WTC11 (cell line): ENCODE data around the gene CSNK2B. TPM values are rescaled to one million over a fixed set of nuclear protein-coding genes. Genes with fewer than 3 reads are reported as not detected.

Experiments
- ATAC-seq: fragments of 200-7000 bp; cut with Tn5 transposase; 2 replicates; pipeline ENCODE4 v1.10.0; 2021; ENCODE audit warnings: mild to moderate bottlenecking, moderate library complexity
- CTCF ChIA-PET: fragments of 300-600 bp; sonication (Branson Sonifier 250); formaldehyde crosslinking; loops from one replicate; lab custom pipeline; 2021; ENCODE audit warnings: antibody characterized with exemption; lab: Charles Lee
- POLR2A ChIA-PET: fragments of 350-600 bp; sonication (Branson Sonifier 250); formaldehyde crosslinking; loops from one replicate; lab custom pipeline; 2021; ENCODE audit warnings: antibody characterized with exemption; lab: Charles Lee
- DNase-seq: peaks from one replicate; pipeline ENCODE4 v3.0.0; 2021; ENCODE audit warnings: low spot score
- H3K27ac Mint-ChIP-seq: 2 replicates; pipeline ENCODE4 v1.8.0; 2021; ENCODE audit warnings: mixed read lengths
- H3K27me3 Mint-ChIP-seq: 2 replicates; pipeline ENCODE4 v1.8.0; 2021; ENCODE audit warnings: low read depth, mild to moderate bottlenecking, moderate library complexity, mixed read lengths
- H3K36me3 Mint-ChIP-seq: 2 replicates; pipeline ENCODE4 v1.8.0; 2021; ENCODE audit warnings: mixed read lengths
- H3K4me1 Mint-ChIP-seq: 2 replicates; pipeline ENCODE4 v1.8.0; 2022; ENCODE audit warnings: mixed read lengths
- H3K4me3 Mint-ChIP-seq: 2 replicates; pipeline ENCODE4 v1.8.0; 2021; ENCODE audit warnings: mild to moderate bottlenecking, moderate library complexity, mixed read lengths
- H3K9me3 Mint-ChIP-seq: 2 replicates; pipeline ENCODE4 v1.8.0; 2021; ENCODE audit warnings: mixed read lengths
- AFF4 ChIP-seq: sonication (generic); formaldehyde crosslinking; IDR thresholded peaks from 2 replicates; pipeline ENCODE4 v1.8.1; 2023; ENCODE audit warnings: mild to moderate bottlenecking, missing genetic modification reagents, borderline replicate concordance
- ATF3 ChIP-seq: sonication (generic); formaldehyde crosslinking; conservative IDR thresholded peaks from 2 replicates; pipeline ENCODE4 v1.8.1; 2022; ENCODE audit warnings: mild to moderate bottlenecking, missing genetic modification reagents
- CBFB ChIP-seq: sonication (generic); formaldehyde crosslinking; IDR thresholded peaks from 2 replicates; pipeline ENCODE4 v1.8.1; 2022; ENCODE audit warnings: mild to moderate bottlenecking, low read depth, missing genetic modification reagents
- EMX1 ChIP-seq: fragments of 250-450 bp; sonication (Bioruptor Pico); IDR thresholded peaks from 2 replicates; pipeline ENCODE4 v1.8.0; 2021; ENCODE audit warnings: mild to moderate bottlenecking
- JAZF1 ChIP-seq: fragments of 250-450 bp; sonication (Bioruptor Pico); IDR thresholded peaks from 2 replicates; pipeline ENCODE4 v1.9.0; 2021; ENCODE audit warnings: moderate library complexity, mild to moderate bottlenecking, inconsistent platforms
- MAX ChIP-seq: sonication (generic); formaldehyde crosslinking; IDR thresholded peaks from 2 replicates; pipeline ENCODE4 v1.8.0; 2022; ENCODE audit warnings: mild to moderate bottlenecking, missing genetic modification reagents
- MXD4 ChIP-seq: fragments of 250-450 bp; sonication (Bioruptor Pico); IDR thresholded peaks from 2 replicates; pipeline ENCODE4 v1.8.0; 2021; ENCODE audit warnings: mild to moderate bottlenecking, moderate library complexity, borderline replicate concordance
- NR2C2 ChIP-seq: sonication (generic); formaldehyde crosslinking; IDR thresholded peaks from 2 replicates; pipeline ENCODE4 v1.8.0; 2022; ENCODE audit warnings: mild to moderate bottlenecking, missing genetic modification reagents
- PREB ChIP-seq: sonication (generic); formaldehyde crosslinking; IDR thresholded peaks from 2 replicates; pipeline ENCODE4 v1.8.1; 2022; ENCODE audit warnings: mild to moderate bottlenecking, missing genetic modification reagents, moderate library complexity, borderline replicate concordance
- RELA ChIP-seq: sonication (generic); formaldehyde crosslinking; IDR thresholded peaks from 2 replicates; pipeline ENCODE4 v1.8.1; 2022; ENCODE audit warnings: missing genetic modification reagents, mild to moderate bottlenecking, borderline replicate concordance
- TCF7 ChIP-seq: sonication (generic); formaldehyde crosslinking; IDR thresholded peaks from 2 replicates; pipeline ENCODE4 v1.8.0; 2022; ENCODE audit warnings: mild to moderate bottlenecking, low read depth, missing genetic modification reagents, moderate library complexity
- ZBTB21 ChIP-seq: sonication (generic); formaldehyde crosslinking; IDR thresholded peaks from 2 replicates; pipeline ENCODE4 v1.8.1; 2023; ENCODE audit warnings: mild to moderate bottlenecking, missing genetic modification reagents, borderline replicate concordance
- ZNF219 ChIP-seq: sonication (generic); formaldehyde crosslinking; IDR thresholded peaks from 2 replicates; pipeline ENCODE4 v1.8.0; 2023; ENCODE audit warnings: missing genetic modification reagents, mild to moderate bottlenecking, borderline replicate concordance
- ZNF232 ChIP-seq: sonication (generic); formaldehyde crosslinking; IDR thresholded peaks from 2 replicates; pipeline ENCODE4 v1.8.0; 2022; ENCODE audit warnings: mild to moderate bottlenecking, missing genetic modification reagents
- ZNF263 ChIP-seq: sonication (generic); formaldehyde crosslinking; IDR thresholded peaks from 2 replicates; pipeline ENCODE4 v1.8.1; 2022; ENCODE audit warnings: low read depth, mild to moderate bottlenecking, moderate library complexity, missing genetic modification reagents
- ZSCAN18 ChIP-seq: fragments of 250-450 bp; sonication (Bioruptor Pico); IDR thresholded peaks from 2 replicates; pipeline ENCODE4 v2.1.2; 2022; ENCODE audit warnings: mild to moderate bottlenecking, moderate library complexity
- total RNA-seq: library from RNA; stranded (reverse); gene quantifications from 3 replicates; pipeline ENCODE4 v1.2.3, GENCODE V29; 2021
- TF ChIP-seq, protein P1 (sequence below): sonication (generic); formaldehyde crosslinking; IDR thresholded peaks from 2 replicates; pipeline ENCODE4 v1.8.1; 2023; ENCODE audit warnings: mild to moderate bottlenecking, missing genetic modification reagents
- TF ChIP-seq, protein P2 (sequence below): sonication (generic); formaldehyde crosslinking; IDR thresholded peaks from 2 replicates; pipeline ENCODE4 v1.8.0; 2022; ENCODE audit warnings: missing genetic modification reagents

Gene CSNK2B
- total RNA-seq, 1 experiment from 2014 or later = 183 TPM

DNA sequence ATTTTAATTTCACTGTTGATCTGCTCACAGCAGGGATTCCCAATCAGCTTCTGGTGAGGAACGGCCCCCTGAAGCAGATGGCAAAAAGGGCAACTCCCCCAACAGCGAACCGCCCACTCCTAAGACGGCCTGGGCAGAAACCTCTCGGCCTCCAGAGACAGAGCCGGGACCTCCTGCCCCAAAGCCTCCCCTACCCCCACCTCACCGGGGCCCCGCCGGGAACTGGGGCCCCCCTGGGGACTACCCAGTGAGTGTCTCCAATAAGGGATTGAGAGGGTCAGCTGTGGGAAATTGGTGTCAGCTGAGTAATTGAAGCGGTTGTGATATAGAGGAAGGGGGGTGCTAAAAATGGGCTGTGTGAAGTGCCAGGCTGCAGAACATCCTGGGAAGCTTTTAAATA lies 38.9 kb upstream of the CSNK2B start (continued):
- TF ChIP-seq JAZF1 (CRISPR knock-in tag) = no peak
- no peak for TF ChIP-seq ZNF219
- no peak for TF ChIP-seq CBFB
- TF ChIP-seq, protein P1, sequence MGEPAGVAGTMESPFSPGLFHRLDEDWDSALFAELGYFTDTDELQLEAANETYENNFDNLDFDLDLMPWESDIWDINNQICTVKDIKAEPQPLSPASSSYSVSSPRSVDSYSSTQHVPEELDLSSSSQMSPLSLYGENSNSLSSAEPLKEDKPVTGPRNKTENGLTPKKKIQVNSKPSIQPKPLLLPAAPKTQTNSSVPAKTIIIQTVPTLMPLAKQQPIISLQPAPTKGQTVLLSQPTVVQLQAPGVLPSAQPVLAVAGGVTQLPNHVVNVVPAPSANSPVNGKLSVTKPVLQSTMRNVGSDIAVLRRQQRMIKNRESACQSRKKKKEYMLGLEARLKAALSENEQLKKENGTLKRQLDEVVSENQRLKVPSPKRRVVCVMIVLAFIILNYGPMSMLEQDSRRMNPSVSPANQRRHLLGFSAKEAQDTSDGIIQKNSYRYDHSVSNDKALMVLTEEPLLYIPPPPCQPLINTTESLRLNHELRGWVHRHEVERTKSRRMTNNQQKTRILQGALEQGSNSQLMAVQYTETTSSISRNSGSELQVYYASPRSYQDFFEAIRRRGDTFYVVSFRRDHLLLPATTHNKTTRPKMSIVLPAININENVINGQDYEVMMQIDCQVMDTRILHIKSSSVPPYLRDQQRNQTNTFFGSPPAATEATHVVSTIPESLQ (CRISPR knock-in tag) = no peak
- TF ChIP-seq, all 79 proteins: peak for 0

GRCh38 chr6:31627690-31628287 lies 38.1 kb upstream of the CSNK2B start:
- ChIA-PET CTCF (no interaction called here), POLR2A (interaction anchor here (0.5 to 0.6 kb wide), 2 partner anchors 11 to 81 kb away, joined by 3 read pairs; partner anchors contain the start of gene ATP6V1G2)
- ATAC-seq (no peak), DNase-seq (no peak)
- no peak overlapping the region for H3K27ac Mint-ChIP-seq
- no peak overlapping the region for H3K4me3 Mint-ChIP-seq
- no peak for TF ChIP-seq ATF3
- TF ChIP-seq MAX (CRISPR knock-in tag) = no peak
- TF ChIP-seq EMX1 = no peak
- no peak for TF ChIP-seq RELA (CRISPR knock-in tag)
- TF ChIP-seq ZNF232 (CRISPR knock-in tag) = no peak
- TF ChIP-seq NR2C2 (CRISPR knock-in tag) = no peak
- TF ChIP-seq PREB (CRISPR knock-in tag) = no peak
- no peak for TF ChIP-seq TCF7 (CRISPR knock-in tag)
- no peak for TF ChIP-seq AFF4 (CRISPR knock-in tag)
- TF ChIP-seq ZNF263 (CRISPR knock-in tag) = no peak
- TF ChIP-seq MXD4 = no peak
- TF ChIP-seq ZSCAN18 (CRISPR knock-in tag) = no peak
- no peak for TF ChIP-seq ZBTB21
- TF ChIP-seq, protein P2, sequence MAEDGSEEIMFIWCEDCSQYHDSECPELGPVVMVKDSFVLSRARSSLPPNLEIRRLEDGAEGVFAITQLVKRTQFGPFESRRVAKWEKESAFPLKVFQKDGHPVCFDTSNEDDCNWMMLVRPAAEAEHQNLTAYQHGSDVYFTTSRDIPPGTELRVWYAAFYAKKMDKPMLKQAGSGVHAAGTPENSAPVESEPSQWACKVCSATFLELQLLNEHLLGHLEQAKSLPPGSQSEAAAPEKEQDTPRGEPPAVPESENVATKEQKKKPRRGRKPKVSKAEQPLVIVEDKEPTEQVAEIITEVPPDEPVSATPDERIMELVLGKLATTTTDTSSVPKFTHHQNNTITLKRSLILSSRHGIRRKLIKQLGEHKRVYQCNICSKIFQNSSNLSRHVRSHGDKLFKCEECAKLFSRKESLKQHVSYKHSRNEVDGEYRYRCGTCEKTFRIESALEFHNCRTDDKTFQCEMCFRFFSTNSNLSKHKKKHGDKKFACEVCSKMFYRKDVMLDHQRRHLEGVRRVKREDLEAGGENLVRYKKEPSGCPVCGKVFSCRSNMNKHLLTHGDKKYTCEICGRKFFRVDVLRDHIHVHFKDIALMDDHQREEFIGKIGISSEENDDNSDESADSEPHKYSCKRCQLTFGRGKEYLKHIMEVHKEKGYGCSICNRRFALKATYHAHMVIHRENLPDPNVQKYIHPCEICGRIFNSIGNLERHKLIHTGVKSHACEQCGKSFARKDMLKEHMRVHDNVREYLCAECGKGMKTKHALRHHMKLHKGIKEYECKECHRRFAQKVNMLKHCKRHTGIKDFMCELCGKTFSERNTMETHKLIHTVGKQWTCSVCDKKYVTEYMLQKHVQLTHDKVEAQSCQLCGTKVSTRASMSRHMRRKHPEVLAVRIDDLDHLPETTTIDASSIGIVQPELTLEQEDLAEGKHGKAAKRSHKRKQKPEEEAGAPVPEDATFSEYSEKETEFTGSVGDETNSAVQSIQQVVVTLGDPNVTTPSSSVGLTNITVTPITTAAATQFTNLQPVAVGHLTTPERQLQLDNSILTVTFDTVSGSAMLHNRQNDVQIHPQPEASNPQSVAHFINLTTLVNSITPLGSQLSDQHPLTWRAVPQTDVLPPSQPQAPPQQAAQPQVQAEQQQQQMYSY (CRISPR knock-in tag) = no peak
- TF ChIP-seq, all 79 proteins: peak for 0
- Mint-ChIP-seq H3K36me3 (peaks cover 93% of the 10 kb centered on the region), H3K4me1 (peaks cover 1% of the 10 kb centered on the region), H3K9me3 (no peaks in the 10 kb centered on the region), H3K27me3 (no peaks in the 10 kb centered on the region; the same call in 1 of the 2 replicates)
